ENCODE results near the gene FBXO46. TPM values are rescaled to one million over a fixed set of nuclear protein-coding genes. Genes with fewer than 3 reads are reported as not detected.
"Not testable (repeated sequence)": the region's sequence is repeated elsewhere in the genome, so short reads cannot be mapped to it uniquely, and the experiment has no call there.

Gene FBXO46
- total RNA-seq, 1 donor from 2014 or later, result 4.4 TPM

- no peak for DNase-seq (ENCODE audit: low read depth in 2 of 2)
Measured at GRCh38 chr19:45687599-45687998, 43.1 kb downstream of the FBXO46 start.

GRCh38 chr19:45685045-45685444 is 45.7 kb downstream of the FBXO46 start:
- not testable (repeated sequence) for DNase-seq (ENCODE audit: low read depth in 2 of 2)

GRCh38 chr19:45682908-45683307 is 47.8 kb downstream of the FBXO46 start:
- DNase-seq (ENCODE audit: low read depth in 2 of 2), result no peak

- DNase-seq (ENCODE audit: low read depth in 2 of 2), result no peak
Measured at GRCh38 chr19:45682117-45682516, 48.6 kb downstream of the FBXO46 start.

- DNase-seq (ENCODE audit: low read depth in 2 of 2), result peak; percentile 82 to 85
Measured at GRCh38 chr19:45681391-45682015, 49.2 kb downstream of the FBXO46 start.

GRCh38 chr19:45677351-45678230 is 53.1 kb downstream of the FBXO46 start:
- peak; percentile 66 to 81 for DNase-seq (ENCODE audit: low read depth in 2 of 2)

GRCh38 chr19:45676851-45677263 is 53.8 kb downstream of the FBXO46 start:
- no peak for DNase-seq (ENCODE audit: low read depth in 2 of 2)

GRCh38 chr19:45674946-45675345 is 55.8 kb downstream of the FBXO46 start:
- no peak for DNase-seq (ENCODE audit: low read depth in 2 of 2)

GRCh38 chr19:45670670-45671453 is 59.8 kb downstream of the FBXO46 start:
- DNase-seq (ENCODE audit: low read depth in 2 of 2), result peak; percentile 76 to 81

- no peak for DNase-seq (ENCODE audit: low read depth in 2 of 2)
Measured at GRCh38 chr19:45668342-45668871, 62.3 kb downstream of the FBXO46 start.

GRCh38 chr19:45667620-45668341 is 62.9 kb downstream of the FBXO46 start, which contains the start of gene GIPR:
Gene GIPR (plus strand): TSS chr19:45668221. CDS start chr19:45669521, 1,300 bp downstream.
- DNase-seq (ENCODE audit: low read depth in 2 of 2), result no peak

- no peak for DNase-seq (ENCODE audit: low read depth in 2 of 2)
Measured at GRCh38 chr19:45664575-45664974, 66.1 kb downstream of the FBXO46 start.

GRCh38 chr19:45663800-45664199 is 66.9 kb downstream of the FBXO46 start:
- DNase-seq (ENCODE audit: low read depth in 2 of 2), result no peak

GRCh38 chr19:45660636-45661035 is 70.1 kb downstream of the FBXO46 start:
- no peak for DNase-seq (ENCODE audit: low read depth in 2 of 2)

Other genes with a start within 250 kb of the FBXO46 start
- gene RTN2, start 233.8 kb downstream of the FBXO46 start, total RNA-seq, result 5.0 and 5.6 TPM in 2 replicates
- gene PPM1N, start 232.5 kb downstream of the FBXO46 start, total RNA-seq, result 1.3 TPM in 1 of 2 replicates, not detected in the other
- 32.9 and 49.0 TPM in 2 replicates for gene VASP, start 223.4 kb downstream of the FBXO46 start, total RNA-seq
- gene OPA3, start 146.1 kb downstream of the FBXO46 start, total RNA-seq, result 3.1 and 5.4 TPM in 2 replicates
- gene GPR4, start 128.7 kb downstream of the FBXO46 start, total RNA-seq, result 1.1 and 1.6 TPM in 2 replicates
- 8.9 and 15.1 TPM in 2 replicates for gene EML2, start 91.5 kb downstream of the FBXO46 start, total RNA-seq
- gene GIPR, start 62.7 kb downstream of the FBXO46 start, total RNA-seq, result under 0.01 TPM in 2 replicates
- gene SNRPD2, start 38.9 kb downstream of the FBXO46 start, total RNA-seq, result 331 and 391 TPM in 2 replicates
- 5.9 and 7.7 TPM in 2 replicates for gene QPCTL, start 38.2 kb downstream of the FBXO46 start, total RNA-seq
- not detected in 2 replicates for gene MEIOSIN, start 2.5 kb upstream of the FBXO46 start, total RNA-seq
- 3.3 and 5.0 TPM in 2 replicates for gene SIX5, start 38.4 kb upstream of the FBXO46 start, total RNA-seq
- gene DMPK, start 51.6 kb upstream of the FBXO46 start, total RNA-seq, result 4.4 and 7.7 TPM in 2 replicates
- gene DMWD, start 61.9 kb upstream of the FBXO46 start, total RNA-seq, result 11.6 and 19.4 TPM in 2 replicates
- under 0.01 TPM in 2 replicates for gene RSPH6A, start 84.4 kb upstream of the FBXO46 start, total RNA-seq
- 18.1 and 21.4 TPM in 2 replicates for gene SYMPK, start 132.3 kb upstream of the FBXO46 start, total RNA-seq
- under 0.01 TPM in 2 replicates for gene FOXA3, start 133.4 kb upstream of the FBXO46 start, total RNA-seq
- 13.1 and 20.0 TPM in 2 replicates for gene IRF2BP1, start 155.2 kb upstream of the FBXO46 start, total RNA-seq
- 0.87 and 1.2 TPM in 2 replicates for gene MYPOP, start 171.7 kb upstream of the FBXO46 start, total RNA-seq
- gene NANOS2, start 183.9 kb upstream of the FBXO46 start, total RNA-seq, result not detected in 2 replicates
- 3.7 and 6.2 TPM in 2 replicates for gene NOVA2, start 243.0 kb upstream of the FBXO46 start, total RNA-seq

All from lung microvascular endothelial cell (primary cell).